ENCODE data around the gene GPR55.

- TF ChIP-seq CTCF (IDR thresholded peaks at IDR 0.05; ENCODE audit: low read length) (no peak), EZH2 (IDR thresholded peaks at IDR 0.05; ENCODE audit: borderline replicate concordance, low read length) (no peak)
These were observed 34.0 kb downstream of the GPR55 start for GRCh38 chr2:230891064-230891463.
